ENCODE measurements around the gene DZANK1.

DZANK1 gene

DNA sequence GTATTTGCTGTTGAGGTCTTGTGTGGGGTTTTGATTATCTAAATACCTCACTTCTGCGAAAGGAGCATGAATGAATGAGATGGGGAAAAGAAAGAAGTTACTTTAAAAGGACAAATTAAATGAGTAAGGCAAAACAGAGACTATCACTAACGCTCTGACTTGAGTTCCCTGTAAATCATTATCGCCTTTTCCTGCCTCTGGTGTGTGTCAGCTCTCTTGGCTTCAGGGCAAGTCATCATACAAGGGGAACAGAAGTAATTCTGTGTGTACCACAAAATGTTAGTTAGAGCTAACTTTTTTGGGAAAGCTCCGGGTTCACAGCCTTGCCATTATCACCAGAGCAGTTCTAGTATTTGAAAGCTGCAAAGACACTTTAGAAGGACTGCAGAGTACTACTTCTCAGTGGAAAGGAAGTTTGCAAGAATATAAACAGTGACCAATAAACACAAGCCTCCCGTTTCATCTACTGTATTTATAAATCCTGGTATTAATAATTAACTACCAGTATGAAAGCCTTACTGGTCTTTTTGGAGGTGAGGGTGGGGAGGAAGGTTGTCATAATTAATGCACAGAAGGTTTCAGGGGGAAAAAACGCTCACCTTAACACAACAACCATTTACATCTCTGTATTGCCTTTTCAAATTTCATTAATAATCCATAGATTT is 1.2 kb downstream of the DZANK1 start:
- H3K4me1 ChIP-seq: no peaks in the 10 kb centered on the region
- no peaks in the 10 kb centered on the region for H3K27me3 ChIP-seq
- no peaks in the 10 kb centered on the region for H3K9me3 ChIP-seq
- TF ChIP-seq, protein P1, sequence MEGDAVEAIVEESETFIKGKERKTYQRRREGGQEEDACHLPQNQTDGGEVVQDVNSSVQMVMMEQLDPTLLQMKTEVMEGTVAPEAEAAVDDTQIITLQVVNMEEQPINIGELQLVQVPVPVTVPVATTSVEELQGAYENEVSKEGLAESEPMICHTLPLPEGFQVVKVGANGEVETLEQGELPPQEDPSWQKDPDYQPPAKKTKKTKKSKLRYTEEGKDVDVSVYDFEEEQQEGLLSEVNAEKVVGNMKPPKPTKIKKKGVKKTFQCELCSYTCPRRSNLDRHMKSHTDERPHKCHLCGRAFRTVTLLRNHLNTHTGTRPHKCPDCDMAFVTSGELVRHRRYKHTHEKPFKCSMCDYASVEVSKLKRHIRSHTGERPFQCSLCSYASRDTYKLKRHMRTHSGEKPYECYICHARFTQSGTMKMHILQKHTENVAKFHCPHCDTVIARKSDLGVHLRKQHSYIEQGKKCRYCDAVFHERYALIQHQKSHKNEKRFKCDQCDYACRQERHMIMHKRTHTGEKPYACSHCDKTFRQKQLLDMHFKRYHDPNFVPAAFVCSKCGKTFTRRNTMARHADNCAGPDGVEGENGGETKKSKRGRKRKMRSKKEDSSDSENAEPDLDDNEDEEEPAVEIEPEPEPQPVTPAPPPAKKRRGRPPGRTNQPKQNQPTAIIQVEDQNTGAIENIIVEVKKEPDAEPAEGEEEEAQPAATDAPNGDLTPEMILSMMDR (IDR thresholded peaks at IDR 0.05; ENCODE audit: low read depth, low read length): no peak
- no peak for DNase-seq
- H3K4me3 ChIP-seq (ENCODE audit: low read depth, low read length): no peak overlapping the region
- H3K36me3 ChIP-seq: peaks cover 3% of the 10 kb centered on the region; the same call in 1 of the 2 replicates

DNA sequence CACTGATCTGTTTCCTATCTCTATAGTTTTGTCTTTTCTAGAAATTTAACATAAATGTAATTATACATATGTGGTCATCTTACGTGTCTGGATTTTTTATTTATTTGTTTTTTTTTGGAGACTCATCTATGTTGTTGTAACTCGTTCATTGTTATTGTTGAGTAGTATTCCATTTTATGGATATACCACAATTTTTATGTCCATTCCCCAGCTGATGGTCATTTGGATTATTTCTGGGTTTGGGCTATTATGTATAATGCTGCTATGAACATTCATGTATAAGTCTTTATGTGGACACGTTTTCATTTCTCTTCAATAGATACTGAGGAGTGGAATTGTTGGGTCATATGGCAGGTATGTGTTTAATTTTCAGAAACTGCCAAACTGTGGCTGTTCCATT is 10.2 kb downstream of the DZANK1 start:
- Histone ChIP-seq H3K4me1 (no peaks in the 10 kb centered on the region), H3K9me3 (no peaks in the 10 kb centered on the region), H3K4me3 (ENCODE audit: low read depth, low read length) (no peak overlapping the region), H3K36me3 (no peaks in the 10 kb centered on the region), H3K27me3 (no peaks in the 10 kb centered on the region; the same call in 1 of the 2 replicates)
- DNase-seq: no peak
- TF ChIP-seq, protein P1 (IDR thresholded peaks at IDR 0.05; ENCODE audit: low read depth, low read length): no peak

DNA sequence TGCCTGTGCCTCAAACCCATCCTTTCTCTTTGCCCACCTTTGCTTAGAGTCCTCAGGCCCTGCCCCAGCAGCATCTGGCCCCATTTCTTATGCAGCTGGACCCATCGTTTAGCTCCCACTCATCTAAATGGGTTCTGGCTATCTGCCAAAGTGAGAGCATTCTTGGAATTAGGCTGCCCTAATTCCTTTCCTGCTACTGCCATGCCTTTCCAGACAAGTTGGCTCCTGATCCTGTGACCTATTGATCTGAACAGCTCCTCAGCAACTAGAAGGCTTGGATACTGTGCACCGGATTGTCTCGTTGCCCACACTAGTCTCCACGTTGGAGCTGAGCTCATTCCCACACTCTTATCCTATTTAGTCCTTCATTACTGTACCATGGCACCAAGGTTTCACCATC is 22.9 kb downstream of the DZANK1 start:
- DNase-seq: peak; percentile 32
- TF ChIP-seq, protein P1 (IDR thresholded peaks at IDR 0.05; ENCODE audit: low read depth, low read length): no peak
- Histone ChIP-seq H3K4me3 (ENCODE audit: low read depth, low read length) (no peak overlapping the region), H3K9me3 (no peaks in the 10 kb centered on the region), H3K36me3 (no peaks in the 10 kb centered on the region), H3K4me1 (no peaks in the 10 kb centered on the region; the same call in none of the 2 replicates), H3K27me3 (no peaks in the 10 kb centered on the region)

DNA sequence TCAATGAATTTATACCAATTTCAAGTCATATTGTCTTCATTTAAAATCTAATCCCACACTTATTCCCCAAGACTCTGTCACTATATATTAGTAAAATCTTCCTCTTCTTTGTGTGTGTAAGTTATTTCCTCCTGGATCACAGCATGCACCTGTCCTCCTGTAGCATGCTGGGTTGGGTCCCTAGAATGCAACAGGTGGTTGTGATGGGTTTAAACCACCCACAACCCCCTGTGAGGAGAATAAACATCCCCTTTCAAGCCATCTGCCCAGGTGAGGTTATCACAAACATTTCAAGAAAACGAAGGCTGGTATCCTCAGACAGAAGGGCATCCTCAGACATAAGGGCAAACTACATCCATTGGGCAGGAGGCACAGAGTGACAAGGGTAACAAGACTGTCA is 26.4 kb downstream of the DZANK1 start:
- Histone ChIP-seq H3K4me1 (no peaks in the 10 kb centered on the region; the same call in none of the 2 replicates), H3K4me3 (ENCODE audit: low read depth, low read length) (no peak overlapping the region), H3K36me3 (no peaks in the 10 kb centered on the region), H3K27me3 (no peaks in the 10 kb centered on the region), H3K9me3 (no peaks in the 10 kb centered on the region)
- no peak for DNase-seq
- TF ChIP-seq, protein P1 (IDR thresholded peaks at IDR 0.05; ENCODE audit: low read depth, low read length): no peak

DNA sequence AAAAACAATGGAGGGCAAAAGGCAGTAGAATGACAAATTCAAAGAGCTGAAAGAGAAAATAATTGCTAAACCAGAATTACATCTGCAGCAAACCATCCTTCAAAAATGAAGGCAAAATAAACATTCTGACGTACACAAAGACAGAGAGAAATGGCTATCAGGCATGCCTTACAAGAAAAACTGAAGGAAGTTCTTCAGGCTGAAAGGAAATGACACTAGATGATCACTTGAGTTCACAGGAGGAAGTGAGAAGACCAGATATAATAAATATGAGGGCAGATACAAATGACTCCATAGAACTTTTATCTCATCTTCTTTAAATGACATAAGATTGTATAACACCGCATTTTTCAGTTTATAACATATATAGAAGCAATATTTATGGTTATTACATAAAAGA is 30.0 kb downstream of the DZANK1 start:
- TF ChIP-seq, protein P1 (IDR thresholded peaks at IDR 0.05; ENCODE audit: low read depth, low read length): no peak
- DNase-seq: no peak
- H3K36me3 ChIP-seq: no peaks in the 10 kb centered on the region
- peak overlapping the region; percentile 54 for H3K4me3 ChIP-seq (ENCODE audit: low read depth, low read length)
- H3K9me3 ChIP-seq: no peaks in the 10 kb centered on the region
- no peaks in the 10 kb centered on the region for H3K27me3 ChIP-seq
- no peaks in the 10 kb centered on the region for H3K4me1 ChIP-seq

DNA sequence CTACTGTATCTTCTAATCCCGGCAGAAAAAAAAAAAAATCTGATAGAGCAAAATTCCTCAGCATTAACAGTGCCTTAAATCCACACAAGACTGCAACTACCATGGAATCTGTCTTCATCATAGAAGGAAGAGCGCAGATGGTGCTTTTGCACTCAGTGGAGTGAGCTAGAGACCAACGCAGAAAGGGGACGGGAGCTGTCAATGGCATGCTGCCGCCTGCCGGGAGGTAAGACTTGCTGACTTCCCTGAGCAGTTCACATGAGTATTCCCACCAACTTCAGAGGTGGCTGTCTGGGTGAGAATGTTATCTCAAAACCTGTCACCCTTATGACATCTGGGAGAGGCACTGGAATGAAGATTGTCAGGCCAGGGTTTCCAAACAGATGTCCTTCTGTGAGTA is 35.6 kb downstream of the DZANK1 start:
- no peak for DNase-seq
- TF ChIP-seq, protein P1 (IDR thresholded peaks at IDR 0.05; ENCODE audit: low read depth, low read length): no peak
- Histone ChIP-seq H3K4me1 (no peaks in the 10 kb centered on the region), H3K27me3 (no peaks in the 10 kb centered on the region), H3K9me3 (no peaks in the 10 kb centered on the region), H3K4me3 (ENCODE audit: low read depth, low read length) (no peak overlapping the region), H3K36me3 (no peaks in the 10 kb centered on the region)
